GM23338 (cell line): ENCODE measurements around the gene PCBP3. TPM values are rescaled to one million over a fixed set of nuclear protein-coding genes. Genes with fewer than 3 reads are reported as not detected.

ENCODE experiments used
- ATAC-seq: fragments of 200-7000 bp; cut with Tn5 transposase; 3 replicates; pipeline ENCODE4 v1.9.1; 2020
- DNase-seq: peaks from one replicate; pipeline ENCODE4 v3.0.0-alpha.2; 2015; ENCODE audit warnings: low spot score
- H2AFZ ChIP-seq: fragments of 200-600 bp; sonication (generic); 2 replicates; pipeline ENCODE4 v1.8.0; 2016; ENCODE audit warnings: antibody characterized with exemption, mild to moderate bottlenecking, moderate library complexity
- H3F3A ChIP-seq: fragments of 200-600 bp; sonication (generic); replicated peaks from 2 replicates; pipeline ENCODE4 v1.8.0; 2017; ENCODE audit warnings: antibody characterized with exemption, mixed run types, low read depth
- H3K27ac ChIP-seq: fragments of 200-600 bp; sonication (generic); 2 replicates; pipeline ENCODE4 v1.6.1; 2016; ENCODE audit warnings: low read depth
- H3K27me3 ChIP-seq: fragments of 200-600 bp; sonication (generic); 2 replicates; pipeline ENCODE4 v1.8.0; 2016; ENCODE audit warnings: mild to moderate bottlenecking, mixed run types, moderate library complexity; ENCODE audit not compliant: insufficient read depth
- H3K36me3 ChIP-seq: fragments of 200-600 bp; sonication (generic); 2 replicates; pipeline ENCODE4 v1.8.0; 2016; ENCODE audit warnings: mild to moderate bottlenecking; ENCODE audit not compliant: insufficient read depth
- H3K4me1 ChIP-seq: fragments of 200-600 bp; sonication (generic); 2 replicates; pipeline ENCODE4 v1.8.0; 2016; ENCODE audit warnings: mild to moderate bottlenecking, moderate library complexity; ENCODE audit not compliant: insufficient read depth
- H3K4me2 ChIP-seq: fragments of 200-600 bp; sonication (generic); 2 replicates; pipeline ENCODE4 v1.7.1; 2017; ENCODE audit warnings: mixed run types
- H3K4me3 ChIP-seq: fragments of 200-600 bp; sonication (generic); 2 replicates; pipeline ENCODE4 v1.6.1; 2016; ENCODE audit warnings: mixed run types
- H3K79me2 ChIP-seq: fragments of 200-600 bp; sonication (generic); replicated peaks from 2 replicates; pipeline ENCODE4 v1.8.0; 2017; ENCODE audit warnings: mild to moderate bottlenecking; ENCODE audit not compliant: insufficient read depth
- H3K9me2 ChIP-seq: fragments of 200-600 bp; sonication (generic); 2 replicates; pipeline ENCODE4 v1.8.0; 2017; ENCODE audit not compliant: insufficient read depth
- H4K20me1 ChIP-seq: fragments of 200-600 bp; sonication (generic); replicated peaks from 2 replicates; pipeline ENCODE4 v1.8.0; 2017; ENCODE audit warnings: mild to moderate bottlenecking; ENCODE audit not compliant: insufficient read depth
- H3K27ac Mint-ChIP-seq: 2 replicates; pipeline ENCODE4 v1.8.0; 2020; ENCODE audit warnings: inconsistent platforms, mild to moderate bottlenecking, moderate library complexity, mixed read lengths
- H3K27me3 Mint-ChIP-seq: 3 replicates; pipeline ENCODE4 v1.8.0; 2022; ENCODE audit warnings: low read depth, mild to moderate bottlenecking, moderate library complexity, mixed read lengths, inconsistent platforms; ENCODE audit not compliant: insufficient read depth, poor library complexity
- H3K36me3 Mint-ChIP-seq: 3 replicates; pipeline ENCODE4 v1.8.0; 2021; ENCODE audit warnings: low read depth, mild to moderate bottlenecking, inconsistent platforms, moderate library complexity, mixed read lengths
- H3K4me1 Mint-ChIP-seq: 3 replicates; pipeline ENCODE4 v1.8.0; 2020; ENCODE audit warnings: mild to moderate bottlenecking, inconsistent platforms, mixed read lengths
- H3K4me3 Mint-ChIP-seq: 3 replicates; pipeline ENCODE4 v1.8.0; 2021; ENCODE audit warnings: moderate library complexity, mild to moderate bottlenecking, inconsistent platforms, mixed read lengths
- H3K9me3 Mint-ChIP-seq: 3 replicates; pipeline ENCODE4 v1.8.0; 2020; ENCODE audit warnings: moderate library complexity, mild to moderate bottlenecking, inconsistent platforms, mixed read lengths
- JUNB ChIP-seq: IDR thresholded peaks from one replicate; pipeline ENCODE4 v1.6.1; 2016; ENCODE audit warnings: antibody characterized with exemption; ENCODE audit not compliant: unreplicated experiment
- NANOG ChIP-seq: IDR thresholded peaks from 2 replicates; pipeline ENCODE4 v1.6.1; 2016; ENCODE audit warnings: antibody characterized with exemption, borderline replicate concordance
- POLR2AphosphoS5 ChIP-seq: IDR thresholded peaks from 2 replicates; pipeline ENCODE4 v1.6.1; 2016; ENCODE audit warnings: antibody characterized with exemption, low read depth
- ZNF114 ChIP-seq: fragments of 250-450 bp; sonication (Bioruptor Pico); IDR thresholded peaks from 2 replicates; pipeline ENCODE4 v1.5.0; 2020; ENCODE audit warnings: mild to moderate bottlenecking, moderate library complexity
- ZNF462 ChIP-seq: fragments of 250-450 bp; sonication (Bioruptor Pico); IDR thresholded peaks from 2 replicates; pipeline ENCODE4 v1.5.0; 2020; ENCODE audit warnings: mild to moderate bottlenecking, moderate library complexity
- polyA plus RNA-seq: library from polyadenylated mRNA; unstranded; fragments of >200 nt; fragmentation: Nextera tagmentation; extraction: Ambion mirVana; gene quantifications from 2 replicates; pipeline ENCODE4 v1.2.1, GENCODE V29; 2016
- total RNA-seq: library from RNA; depleted of rRNA; stranded (reverse); fragments of >200 nt; shearing (Covaris generic); gene quantifications from 2 replicates; pipeline ENCODE4 v1.2.3, GENCODE V29; 2014
- TF ChIP-seq, protein P1 (sequence below): IDR thresholded peaks from one replicate; pipeline ENCODE4 v1.6.1; 2018; ENCODE audit warnings: antibody characterized with exemption; ENCODE audit not compliant: unreplicated experiment
- TF ChIP-seq, protein P2 (sequence below), 2 experiments: fragments of 200-600 bp in 1 of 2; sonication (generic) in 1 of 2; conservative IDR thresholded peaks; 2 replicates each; pipeline versions ENCODE4 v1.5.1 to v1.6.1; 2016 to 2017; ENCODE audit warnings: antibody characterized with exemption in 2 of 2, low read depth in 2 of 2, mild to moderate bottlenecking in 2 of 2, moderate library complexity in 1 of 2

PCBP3 gene
- total and polyA plus RNA-seq, 2 experiments from 2014 or later: 7.1 to 9.1 TPM

DNA sequence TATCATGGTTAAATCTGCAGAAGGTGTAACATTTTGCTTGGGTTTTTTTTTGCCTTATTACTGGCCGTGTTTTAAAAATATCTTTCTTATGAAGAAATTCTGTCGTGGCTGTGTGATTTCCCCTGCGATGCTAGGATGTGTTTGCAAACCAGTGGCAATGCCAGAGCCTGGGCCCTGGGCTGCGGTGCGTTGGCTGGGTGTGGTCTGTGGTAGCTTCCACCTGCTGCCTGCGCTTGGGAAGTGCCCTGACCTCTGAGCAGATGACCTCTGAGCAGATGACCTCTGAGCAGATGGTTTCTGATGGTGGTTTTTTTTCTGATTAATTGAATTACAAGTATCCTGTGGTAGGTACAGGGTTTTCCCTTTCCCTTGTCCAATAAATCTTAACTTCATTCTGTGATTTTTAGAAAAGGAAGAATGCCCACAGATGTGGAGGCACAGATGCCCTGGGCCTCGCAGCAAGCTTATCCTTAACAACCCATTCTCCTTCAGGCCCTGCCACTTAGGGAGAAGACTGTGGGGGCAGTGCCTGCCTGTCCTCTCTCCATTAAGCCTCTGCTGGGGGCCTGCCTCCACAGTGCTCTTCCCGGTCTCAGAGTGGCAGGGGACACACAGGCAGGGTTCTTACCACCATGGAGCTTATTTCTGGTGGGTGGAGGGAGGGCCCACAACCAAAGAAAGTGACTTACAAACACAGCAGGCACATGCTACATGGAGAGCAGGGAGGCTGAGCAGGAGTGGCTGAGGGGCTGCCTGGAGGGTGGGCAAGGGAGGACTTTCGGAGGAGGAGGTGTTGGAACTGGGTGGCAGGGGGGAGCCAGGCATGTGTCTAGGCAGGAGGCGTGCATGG, 81.7 kb downstream of the PCBP3 start:
- Histone ChIP-seq H3K4me2 (no peak overlapping the region), H4K20me1 (no peaks in the 10 kb centered on the region), H3K27ac (0 out of 2 replicates have a peak overlapping the region, but pooled peaks have one; percentile 32), H2AFZ (no peak overlapping the region), H3K27me3 (no peaks in the 10 kb centered on the region), H3F3A (no peaks in the 10 kb centered on the region), H3K36me3 (no peaks in the 10 kb centered on the region), H3K4me3 (no peak overlapping the region), H3K9me2 (no peaks in the 10 kb centered on the region), H3K4me1 (no peaks in the 10 kb centered on the region), H3K79me2 (no peaks in the 10 kb centered on the region)
- Mint-ChIP-seq H3K36me3 (no peaks in the 10 kb centered on the region), H3K27ac (no peak overlapping the region), H3K27me3 (peaks cover 2% of the 10 kb centered on the region), H3K4me3 (no peak overlapping the region), H3K4me1 (peaks cover 7% of the 10 kb centered on the region), H3K9me3 (no peaks in the 10 kb centered on the region)
- TF ChIP-seq, protein P1, sequence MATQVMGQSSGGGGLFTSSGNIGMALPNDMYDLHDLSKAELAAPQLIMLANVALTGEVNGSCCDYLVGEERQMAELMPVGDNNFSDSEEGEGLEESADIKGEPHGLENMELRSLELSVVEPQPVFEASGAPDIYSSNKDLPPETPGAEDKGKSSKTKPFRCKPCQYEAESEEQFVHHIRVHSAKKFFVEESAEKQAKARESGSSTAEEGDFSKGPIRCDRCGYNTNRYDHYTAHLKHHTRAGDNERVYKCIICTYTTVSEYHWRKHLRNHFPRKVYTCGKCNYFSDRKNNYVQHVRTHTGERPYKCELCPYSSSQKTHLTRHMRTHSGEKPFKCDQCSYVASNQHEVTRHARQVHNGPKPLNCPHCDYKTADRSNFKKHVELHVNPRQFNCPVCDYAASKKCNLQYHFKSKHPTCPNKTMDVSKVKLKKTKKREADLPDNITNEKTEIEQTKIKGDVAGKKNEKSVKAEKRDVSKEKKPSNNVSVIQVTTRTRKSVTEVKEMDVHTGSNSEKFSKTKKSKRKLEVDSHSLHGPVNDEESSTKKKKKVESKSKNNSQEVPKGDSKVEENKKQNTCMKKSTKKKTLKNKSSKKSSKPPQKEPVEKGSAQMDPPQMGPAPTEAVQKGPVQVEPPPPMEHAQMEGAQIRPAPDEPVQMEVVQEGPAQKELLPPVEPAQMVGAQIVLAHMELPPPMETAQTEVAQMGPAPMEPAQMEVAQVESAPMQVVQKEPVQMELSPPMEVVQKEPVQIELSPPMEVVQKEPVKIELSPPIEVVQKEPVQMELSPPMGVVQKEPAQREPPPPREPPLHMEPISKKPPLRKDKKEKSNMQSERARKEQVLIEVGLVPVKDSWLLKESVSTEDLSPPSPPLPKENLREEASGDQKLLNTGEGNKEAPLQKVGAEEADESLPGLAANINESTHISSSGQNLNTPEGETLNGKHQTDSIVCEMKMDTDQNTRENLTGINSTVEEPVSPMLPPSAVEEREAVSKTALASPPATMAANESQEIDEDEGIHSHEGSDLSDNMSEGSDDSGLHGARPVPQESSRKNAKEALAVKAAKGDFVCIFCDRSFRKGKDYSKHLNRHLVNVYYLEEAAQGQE: no peak
- no peak for DNase-seq
- ATAC-seq: no peak

DNA sequence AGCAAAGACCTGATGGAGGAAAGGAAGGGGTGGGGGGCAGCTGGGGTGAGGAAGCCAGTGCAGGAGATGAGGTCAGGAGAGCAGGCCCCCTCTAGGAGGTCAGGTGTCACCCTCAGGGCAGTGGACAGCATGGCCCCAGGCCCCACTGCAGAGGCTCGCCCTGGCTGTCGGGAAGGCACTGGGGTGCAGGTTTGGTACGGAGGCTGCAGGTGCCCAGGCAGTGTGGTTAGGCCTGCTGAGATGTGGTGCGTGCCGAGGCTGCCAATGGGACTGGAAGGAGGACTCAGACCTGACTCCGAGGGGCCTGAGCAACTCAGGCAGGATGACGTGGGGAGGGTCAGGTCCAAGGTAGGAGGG, 82.3 kb downstream of the PCBP3 start:
- DNase-seq: no peak
- Mint-ChIP-seq H3K27me3 (peaks cover 2% of the 10 kb centered on the region), H3K4me1 (peaks cover 7% of the 10 kb centered on the region), H3K36me3 (no peaks in the 10 kb centered on the region), H3K4me3 (no peak overlapping the region), H3K27ac (no peak overlapping the region), H3K9me3 (no peaks in the 10 kb centered on the region)
- Histone ChIP-seq H3K27ac (no peak overlapping the region), H3F3A (no peaks in the 10 kb centered on the region), H3K4me2 (no peak overlapping the region), H3K4me1 (no peaks in the 10 kb centered on the region), H3K79me2 (no peaks in the 10 kb centered on the region), H3K36me3 (no peaks in the 10 kb centered on the region), H4K20me1 (no peaks in the 10 kb centered on the region), H2AFZ (no peak overlapping the region), H3K9me2 (no peaks in the 10 kb centered on the region), H3K4me3 (no peak overlapping the region), H3K27me3 (no peaks in the 10 kb centered on the region)
- no peak for ATAC-seq
- TF ChIP-seq, protein P2, sequence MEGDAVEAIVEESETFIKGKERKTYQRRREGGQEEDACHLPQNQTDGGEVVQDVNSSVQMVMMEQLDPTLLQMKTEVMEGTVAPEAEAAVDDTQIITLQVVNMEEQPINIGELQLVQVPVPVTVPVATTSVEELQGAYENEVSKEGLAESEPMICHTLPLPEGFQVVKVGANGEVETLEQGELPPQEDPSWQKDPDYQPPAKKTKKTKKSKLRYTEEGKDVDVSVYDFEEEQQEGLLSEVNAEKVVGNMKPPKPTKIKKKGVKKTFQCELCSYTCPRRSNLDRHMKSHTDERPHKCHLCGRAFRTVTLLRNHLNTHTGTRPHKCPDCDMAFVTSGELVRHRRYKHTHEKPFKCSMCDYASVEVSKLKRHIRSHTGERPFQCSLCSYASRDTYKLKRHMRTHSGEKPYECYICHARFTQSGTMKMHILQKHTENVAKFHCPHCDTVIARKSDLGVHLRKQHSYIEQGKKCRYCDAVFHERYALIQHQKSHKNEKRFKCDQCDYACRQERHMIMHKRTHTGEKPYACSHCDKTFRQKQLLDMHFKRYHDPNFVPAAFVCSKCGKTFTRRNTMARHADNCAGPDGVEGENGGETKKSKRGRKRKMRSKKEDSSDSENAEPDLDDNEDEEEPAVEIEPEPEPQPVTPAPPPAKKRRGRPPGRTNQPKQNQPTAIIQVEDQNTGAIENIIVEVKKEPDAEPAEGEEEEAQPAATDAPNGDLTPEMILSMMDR (conservative IDR thresholded peaks at IDR 0.05; ENCODE audit: low read depth in 2 of 2): no peak
- TF ChIP-seq POLR2AphosphoS5 (no peak), JUNB (no peak), ZNF114 (no peak), ZNF462 (CRISPR knock-in tag) (no peak), NANOG (no peak)
